T follicular helper cell (primary cell): ENCODE data around the gene NAA38.
"Not testable (repeated sequence)": the region's sequence is repeated elsewhere in the genome, so short reads cannot be mapped to it uniquely, and the experiment has no call there.

ENCODE experiments used
- DNase-seq: peaks from one replicate; pipeline ENCODE4 v3.0.0-alpha.2; 2020; ENCODE audit warnings: low read depth

Gene NAA38

DNA sequence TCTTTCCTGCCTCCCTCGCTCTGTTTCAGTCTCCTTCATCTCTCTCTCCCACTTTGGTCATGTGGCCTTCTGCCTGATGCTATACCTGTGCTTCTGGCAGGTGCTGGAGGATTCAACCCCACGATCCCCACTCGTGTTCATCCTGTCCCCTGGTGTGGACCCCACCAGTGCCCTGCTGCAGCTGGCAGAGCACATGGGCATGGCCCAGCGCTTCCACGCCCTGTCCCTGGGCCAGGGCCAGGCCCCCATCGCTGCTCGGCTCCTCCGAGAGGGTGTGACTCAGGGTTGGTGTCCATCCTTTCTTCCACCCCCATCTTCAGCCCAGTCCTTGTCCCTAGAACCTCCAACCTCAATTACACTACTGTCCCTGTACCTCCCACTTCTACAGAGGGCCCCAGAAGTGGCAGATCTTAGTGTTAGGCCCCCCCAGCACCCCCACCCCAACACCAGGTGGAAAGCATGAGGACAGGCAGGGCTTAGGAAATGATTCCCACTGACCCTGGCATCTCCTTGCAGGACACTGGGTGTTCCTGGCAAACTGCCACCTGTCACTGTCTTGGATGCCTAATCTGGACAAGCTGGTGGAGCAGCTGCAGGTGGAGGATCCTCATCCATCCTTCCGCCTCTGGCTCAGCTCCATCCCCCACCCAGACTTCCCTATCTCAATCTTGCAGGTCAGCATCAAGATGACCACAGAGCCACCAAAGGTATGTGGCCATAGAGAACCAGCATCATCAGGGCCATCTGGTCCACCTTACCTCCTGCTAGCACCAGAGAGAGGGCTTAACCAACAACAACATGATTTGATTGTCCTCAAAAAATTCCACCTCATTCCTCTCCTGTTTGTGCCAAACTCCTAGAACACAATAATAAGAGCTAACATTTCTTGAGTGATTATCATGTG is 33.1 kb downstream of the NAA38 start:
- DNase-seq: no peak

DNA sequence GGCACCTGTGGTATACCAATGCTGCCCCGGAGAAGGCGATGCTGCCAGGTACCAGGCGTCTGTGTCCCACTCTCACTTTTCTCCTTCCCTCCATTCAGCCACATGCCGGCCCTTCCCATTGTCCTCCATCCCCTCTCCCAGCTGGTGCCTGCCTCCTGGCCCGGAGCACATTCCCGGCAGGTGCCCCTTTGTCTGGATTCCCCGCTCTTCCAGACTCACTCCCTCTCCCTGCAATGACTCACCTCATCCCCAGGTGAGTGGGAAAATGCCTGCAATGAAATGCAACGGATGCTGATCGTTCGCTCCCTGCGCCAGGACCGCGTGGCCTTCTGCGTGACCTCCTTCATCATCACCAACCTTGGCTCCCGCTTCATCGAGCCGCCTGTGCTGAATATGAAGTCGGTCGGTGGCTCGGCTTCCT is 33.8 kb downstream of the NAA38 start:
- no peak for DNase-seq

DNA sequence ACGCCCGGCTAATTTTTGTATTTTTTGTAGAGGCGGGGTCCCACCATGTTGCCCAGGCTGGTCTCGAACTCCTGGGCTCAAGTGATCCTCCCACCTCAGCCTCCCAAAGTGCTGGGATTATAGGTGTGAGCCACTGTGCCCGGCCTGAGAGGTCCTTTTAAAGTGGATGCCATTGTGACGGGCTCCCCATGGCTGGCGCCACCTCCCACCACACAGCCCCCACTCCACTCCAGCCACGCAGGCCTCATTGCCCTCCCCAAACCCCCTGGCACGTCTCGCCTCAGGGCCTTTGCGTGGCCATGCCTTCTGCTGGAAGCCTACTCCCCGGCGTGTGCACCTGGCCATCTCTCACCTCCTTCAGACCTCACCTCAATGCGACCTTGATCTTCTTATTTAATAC is 35.2 kb downstream of the NAA38 start:
- no peak for DNase-seq

DNA sequence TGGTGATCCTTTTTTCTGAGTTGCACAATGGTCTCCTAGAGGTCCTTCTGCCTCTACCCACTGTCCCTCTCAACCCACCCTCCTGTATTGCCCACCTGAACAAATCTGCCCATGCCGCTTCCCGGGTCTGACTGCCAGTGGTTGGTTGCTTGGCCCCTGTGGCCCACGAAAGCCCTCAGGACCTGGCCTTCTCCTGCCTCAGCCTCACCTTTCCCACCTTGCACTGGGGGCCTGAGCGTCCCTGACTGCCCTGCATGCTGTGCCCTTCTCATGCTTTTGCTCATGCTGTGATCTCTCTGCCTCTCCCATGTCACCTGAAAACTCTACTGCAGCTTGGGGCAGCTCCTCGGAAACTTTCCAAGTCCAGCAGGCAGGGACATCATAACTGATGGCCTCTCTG is 37.1 kb downstream of the NAA38 start:
- DNase-seq: no peak

DNA sequence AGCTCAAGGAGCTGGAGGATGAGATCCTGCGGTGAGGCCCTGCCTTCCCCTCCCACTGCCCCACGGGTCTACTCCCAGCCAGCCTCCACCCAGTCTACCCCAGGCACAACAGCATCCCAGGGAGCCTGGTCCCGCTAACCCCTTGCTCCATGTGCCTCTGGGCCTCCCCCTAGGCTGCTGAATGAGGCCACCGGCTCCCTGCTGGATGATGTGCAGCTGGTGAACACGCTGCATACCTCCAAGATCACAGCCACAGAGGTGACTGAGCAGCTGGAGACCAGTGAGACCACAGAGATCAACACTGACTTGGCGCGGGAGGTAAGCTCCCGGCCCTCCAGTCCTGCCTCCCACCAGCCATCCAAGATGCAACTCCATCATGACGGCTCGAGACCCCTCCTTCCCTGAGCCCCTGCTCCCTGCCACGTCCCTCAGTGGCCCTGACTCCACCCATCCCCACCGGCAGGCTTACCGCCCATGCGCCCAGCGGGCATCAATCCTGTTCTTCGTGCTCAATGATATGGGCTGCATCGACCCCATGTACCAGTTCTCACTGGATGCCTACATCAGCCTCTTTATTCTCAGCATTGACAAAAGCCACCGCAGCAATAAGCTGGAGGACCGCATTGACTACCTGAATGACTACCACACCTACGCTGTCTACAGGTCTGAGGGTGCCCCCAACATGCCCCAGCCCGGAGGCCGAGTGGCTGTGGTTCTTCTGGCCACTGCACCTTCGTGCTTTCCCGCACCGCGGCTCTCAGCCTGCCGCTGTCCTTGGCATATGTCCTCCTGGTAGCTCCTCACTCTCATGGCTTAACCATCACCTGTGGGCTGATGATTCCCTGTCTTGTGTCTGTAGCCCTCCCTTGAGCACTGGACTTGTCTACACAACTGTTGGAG is 38.4 kb downstream of the NAA38 start:
- DNase-seq: no peak

DNA sequence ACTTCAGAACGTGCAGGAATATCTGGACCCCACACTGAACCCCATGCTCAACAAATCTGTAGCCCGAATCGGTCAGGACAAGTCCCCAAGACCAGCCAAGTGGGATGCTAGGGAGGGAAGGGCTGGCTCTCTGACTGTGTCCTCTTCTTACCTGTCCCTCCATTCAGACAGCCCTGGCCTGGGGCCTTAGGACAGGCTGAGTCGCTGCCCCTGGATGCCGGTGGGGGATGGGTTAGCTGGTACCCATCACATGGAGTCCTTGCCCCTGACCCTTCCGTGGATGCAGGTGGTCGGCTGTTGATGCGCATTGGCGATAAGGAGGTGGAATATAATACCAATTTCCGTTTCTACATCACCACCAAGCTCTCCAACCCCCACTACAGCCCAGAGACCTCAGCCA is 39.3 kb downstream of the NAA38 start:
- no peak for DNase-seq

DNA sequence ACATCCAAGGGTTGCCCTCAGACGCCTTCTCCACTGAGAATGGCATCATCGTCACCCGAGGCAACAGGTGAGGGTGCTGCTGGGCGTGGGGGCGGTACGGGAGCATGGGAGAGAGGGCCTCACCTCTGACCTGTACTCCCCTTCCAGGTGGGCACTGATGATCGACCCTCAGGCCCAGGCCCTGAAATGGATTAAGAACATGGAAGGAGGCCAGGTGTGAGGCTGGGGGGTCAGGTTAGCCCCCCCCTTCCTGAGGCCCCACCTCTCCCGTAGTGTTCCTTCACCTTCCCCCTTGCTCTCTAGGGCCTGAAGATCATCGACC is 39.8 kb downstream of the NAA38 start:
- no peak for DNase-seq

DNA sequence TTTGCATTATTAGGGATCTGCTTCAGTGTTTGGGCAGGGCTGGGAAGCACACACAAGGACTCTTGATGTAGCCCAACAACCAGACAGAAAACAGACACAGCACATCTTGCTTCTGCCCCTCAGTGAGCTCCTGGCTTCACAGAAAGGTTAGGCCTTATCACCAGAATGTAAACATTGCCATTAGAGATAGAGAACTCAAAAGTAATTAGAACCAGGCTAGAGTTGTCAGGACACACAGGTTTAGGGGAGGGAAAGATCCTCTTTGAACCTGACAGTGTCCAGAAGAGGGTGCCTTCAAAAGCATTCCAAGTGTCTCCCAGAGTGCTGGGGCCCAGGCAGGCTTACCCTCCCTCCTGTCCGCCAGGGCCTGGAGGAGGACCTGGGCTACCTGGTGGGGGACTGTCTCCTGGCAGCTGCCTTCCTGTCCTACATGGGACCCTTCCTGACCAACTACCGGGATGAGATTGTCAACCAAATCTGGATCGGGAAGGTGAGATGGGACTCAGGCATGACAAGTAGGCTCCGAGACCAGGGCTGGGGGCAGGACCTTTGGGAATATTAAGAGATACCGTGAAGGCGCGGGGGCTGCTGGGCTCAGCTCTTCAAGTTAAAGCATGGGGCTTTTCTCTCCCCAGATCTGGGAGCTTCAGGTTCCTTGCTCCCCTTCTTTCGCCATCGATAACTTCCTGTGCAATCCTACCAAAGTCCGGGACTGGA is 40.3 kb downstream of the NAA38 start:
- DNase-seq: no peak

DNA sequence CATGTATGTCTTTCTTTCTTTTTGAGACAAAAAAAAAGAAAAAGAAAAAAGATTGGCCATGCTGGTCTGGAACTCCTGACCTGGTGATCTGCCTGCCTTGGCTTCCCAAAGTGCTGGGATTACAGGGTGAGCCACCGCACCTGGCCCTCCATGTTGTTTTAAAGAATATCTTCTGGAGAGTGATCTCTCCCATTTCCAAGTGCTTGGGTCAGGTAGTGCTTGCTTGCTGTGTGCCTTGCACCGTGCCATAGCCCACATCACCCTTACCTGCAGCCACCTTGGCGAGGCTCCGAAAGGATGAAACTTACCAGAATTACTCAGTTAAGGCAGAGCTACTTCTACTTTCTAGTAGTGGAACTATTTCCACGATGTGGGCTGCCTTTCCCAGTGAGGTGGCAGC is 42.4 kb downstream of the NAA38 start:
- no peak for DNase-seq

DNA sequence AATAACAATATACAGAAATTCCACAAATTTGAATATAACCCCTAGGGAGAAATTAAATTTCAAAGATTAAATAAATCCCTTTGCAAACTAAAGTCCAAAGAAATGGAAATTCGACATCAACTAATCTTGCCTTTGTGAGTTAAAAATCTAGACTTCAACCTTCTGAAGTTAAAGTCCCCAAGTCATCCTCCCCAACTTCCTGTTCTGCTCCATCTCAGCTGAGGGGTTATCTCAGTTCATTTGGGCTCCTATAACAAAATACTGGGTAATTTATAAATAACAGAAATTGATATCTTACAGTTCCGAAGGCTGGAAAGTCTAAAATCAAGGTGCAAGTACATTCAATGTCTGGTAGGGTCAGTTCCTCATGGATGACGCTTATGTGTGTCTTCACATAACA is 46.1 kb downstream of the NAA38 start:
- DNase-seq: no peak

DNA sequence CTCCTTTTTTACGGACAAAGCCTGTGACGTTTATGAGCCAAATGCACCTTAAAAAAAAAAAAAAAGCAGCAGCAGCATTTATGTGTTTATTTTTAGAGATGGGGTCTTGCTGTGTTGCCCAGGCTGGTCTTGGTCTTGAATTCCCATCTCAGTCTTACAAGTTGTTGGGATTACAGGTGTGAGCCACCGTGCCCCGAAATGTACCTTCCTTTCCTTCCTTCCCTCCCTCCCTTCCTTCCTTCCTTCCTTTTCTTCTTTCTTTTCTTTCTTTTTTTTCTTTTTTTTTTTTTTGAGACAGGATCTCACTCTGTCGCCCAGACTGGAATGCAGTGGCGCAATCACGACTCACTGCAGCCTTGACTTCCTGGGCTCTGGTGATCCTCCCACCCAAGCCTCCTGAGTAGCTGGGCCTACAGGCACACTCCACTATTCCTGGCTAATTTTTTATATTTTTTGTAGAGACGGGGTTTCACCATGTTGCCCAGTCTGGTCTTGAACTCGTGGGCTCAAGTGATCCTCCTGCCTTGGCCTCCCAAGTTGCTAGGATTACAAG is 47.5 kb downstream of the NAA38 start:
- not testable (repeated sequence) for DNase-seq

DNA sequence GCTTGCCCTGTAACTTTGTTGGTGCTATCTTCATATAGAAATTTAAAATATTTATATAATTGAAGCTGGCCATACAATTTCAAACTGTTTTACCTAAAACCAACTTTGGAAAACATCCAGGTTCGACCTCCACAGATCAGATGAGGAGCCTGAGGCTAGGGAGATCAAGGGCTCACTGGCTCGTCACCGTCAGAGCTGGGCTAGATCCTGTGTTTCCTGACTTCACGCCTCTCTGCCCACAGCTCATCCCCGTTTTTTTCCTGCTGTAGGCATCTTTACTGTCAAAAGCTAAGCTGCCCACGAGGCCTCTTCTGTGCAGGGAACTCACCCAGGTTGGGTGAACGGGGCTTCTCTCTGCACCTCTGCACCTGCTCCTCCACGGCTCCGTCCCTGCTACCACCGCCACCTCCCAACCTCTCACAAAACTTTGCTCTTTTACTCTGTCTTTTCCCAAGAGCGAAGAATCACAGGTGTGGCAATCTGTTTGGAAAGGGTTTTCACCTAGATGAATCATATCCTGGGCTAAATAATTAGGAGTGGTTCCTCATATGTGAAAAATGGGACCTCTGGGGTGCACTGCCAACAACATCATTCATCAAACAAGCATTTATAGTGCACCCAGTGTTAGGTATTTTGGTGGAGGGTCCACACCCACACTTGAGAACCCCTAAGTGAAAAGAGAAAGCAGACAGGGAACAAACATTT is 48.1 kb downstream of the NAA38 start:
- DNase-seq: no peak

DNA sequence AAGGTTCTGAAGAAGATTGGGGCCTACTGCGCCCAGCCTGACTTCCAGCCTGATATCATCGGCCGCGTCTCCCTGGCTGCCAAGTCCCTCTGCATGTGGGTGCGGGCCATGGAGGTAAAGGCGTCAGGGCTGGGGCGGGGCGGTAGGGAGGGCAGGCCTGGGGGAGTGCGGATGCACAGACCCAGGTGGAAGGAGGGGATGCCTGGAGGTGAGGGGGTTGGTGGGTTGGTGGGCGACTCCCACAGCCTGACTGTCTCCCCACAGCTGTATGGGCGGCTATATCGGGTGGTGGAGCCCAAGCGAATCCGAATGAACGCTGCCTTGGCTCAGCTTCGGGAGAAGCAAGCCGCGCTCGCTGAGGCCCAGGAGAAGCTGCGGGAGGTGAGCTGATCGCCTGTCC is 50.2 kb downstream of the NAA38 start:
- no peak for DNase-seq
